ENCODE measurements around the gene PATJ.
A peak's percentile ranks its signal among the peaks of the same experiment; 100 is the strongest.
"Not testable (repeated sequence)": the region's sequence is repeated elsewhere in the genome, so short reads cannot be mapped to it uniquely, and the experiment has no call there.

Gene PATJ

DNA sequence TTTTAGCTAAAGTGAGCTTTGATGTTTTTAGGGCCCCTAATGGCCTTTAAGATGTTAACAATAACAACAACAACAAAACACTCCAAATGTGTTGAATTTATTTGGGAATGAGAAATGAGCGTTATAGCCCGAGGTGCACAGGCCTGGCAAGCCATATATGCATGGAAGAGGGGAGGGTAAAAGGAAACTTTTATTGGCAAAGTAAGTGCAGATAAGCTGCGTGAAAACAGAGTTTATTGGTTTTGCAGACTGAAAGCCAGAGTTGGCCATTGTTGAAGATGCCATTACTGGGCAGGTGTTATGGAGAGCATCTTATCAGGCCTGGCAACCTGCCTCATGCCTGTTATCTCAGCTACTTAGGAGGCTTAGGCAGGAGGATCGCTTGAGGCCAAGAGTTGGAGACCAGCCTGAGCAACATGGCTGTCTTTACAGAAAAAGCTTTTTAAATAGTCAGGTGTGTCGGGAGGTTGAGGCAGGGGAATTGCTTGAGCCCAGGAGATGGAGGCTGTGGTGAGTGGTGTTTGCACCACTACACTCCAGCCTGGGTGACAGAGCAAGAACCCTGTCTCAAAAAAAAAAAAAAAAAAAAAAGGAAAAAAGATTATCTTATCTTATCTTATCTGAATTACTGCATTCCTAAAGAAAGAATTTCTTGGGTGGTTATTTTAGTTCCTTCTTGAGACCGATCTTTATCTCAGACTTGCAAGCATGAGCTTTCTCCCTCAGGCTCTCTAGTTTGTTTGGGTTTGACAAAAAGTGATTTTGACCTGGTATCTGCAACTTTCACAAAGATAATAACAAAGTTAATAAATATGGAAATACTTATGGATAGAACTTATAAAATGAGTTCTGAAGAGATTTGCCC, 1.7 kb downstream of the PATJ start:
- no peak for DNase-seq (ENCODE audit: low read depth in 3 of 3)

DNA sequence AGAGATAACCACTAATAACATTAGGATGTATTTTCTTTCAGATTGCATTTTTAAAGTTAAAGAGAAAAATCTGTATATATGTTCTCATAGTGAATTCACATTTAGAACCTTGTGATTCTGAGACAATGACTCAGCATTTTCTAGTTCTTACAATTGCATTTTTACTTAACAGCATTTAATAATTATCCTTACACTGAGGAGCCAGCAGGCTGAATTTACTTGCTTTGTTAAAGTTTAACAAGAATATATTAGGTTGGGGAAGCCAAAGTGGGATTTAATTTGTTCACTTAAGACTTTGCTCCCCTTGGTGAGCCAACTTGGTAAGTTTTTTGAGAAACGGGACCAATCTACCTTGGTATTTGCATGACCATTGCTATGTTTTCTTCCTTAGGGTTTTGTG, 4.5 kb downstream of the PATJ start:
- DNase-seq (ENCODE audit: low read depth in 3 of 3) = no peak

DNA sequence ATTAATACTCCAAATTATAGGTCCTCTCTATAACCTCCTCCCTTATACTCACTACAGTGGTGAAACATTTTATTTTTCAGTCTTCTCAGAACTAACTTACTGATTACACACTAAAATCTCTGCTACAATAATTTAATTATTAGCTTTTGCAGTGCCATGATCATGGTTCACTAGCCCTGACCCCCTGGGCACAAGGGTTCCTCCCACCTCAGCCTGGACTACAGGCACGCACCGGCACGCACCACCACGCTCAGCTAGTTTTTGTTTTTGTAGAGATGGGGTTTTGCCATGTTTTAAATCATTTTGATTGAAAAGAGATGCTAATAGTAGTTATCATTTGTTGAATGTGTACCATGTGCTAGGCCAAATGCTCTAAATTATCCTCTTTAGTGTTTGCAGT, 6.3 kb downstream of the PATJ start:
- no peak for DNase-seq (ENCODE audit: low read depth in 3 of 3)

DNA sequence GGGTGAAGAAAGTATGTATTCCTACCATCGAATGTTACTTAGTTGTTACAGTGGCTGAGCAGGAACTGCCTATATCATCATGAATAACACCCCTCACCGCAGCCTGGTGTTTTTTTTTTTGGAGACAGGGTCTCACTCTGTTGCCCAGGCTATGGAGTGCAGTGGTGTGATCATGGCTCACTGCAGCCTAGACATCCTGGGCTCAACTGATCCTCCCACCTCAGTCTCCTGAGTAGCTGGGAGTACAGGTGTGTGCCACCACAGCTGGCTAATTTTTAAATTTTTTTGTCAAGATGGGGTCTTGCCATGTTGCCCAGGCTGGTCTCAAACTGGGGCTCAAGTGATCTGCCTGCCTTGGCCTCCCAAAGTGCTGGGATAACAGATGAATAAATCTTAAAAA, 7.3 kb downstream of the PATJ start:
- no peak for DNase-seq (ENCODE audit: low read depth in 3 of 3)

GRCh38 chr1:61752921-61753389, 10.7 kb downstream of the PATJ start:
- DNase-seq (ENCODE audit: low read depth in 3 of 3) = no peak

DNA sequence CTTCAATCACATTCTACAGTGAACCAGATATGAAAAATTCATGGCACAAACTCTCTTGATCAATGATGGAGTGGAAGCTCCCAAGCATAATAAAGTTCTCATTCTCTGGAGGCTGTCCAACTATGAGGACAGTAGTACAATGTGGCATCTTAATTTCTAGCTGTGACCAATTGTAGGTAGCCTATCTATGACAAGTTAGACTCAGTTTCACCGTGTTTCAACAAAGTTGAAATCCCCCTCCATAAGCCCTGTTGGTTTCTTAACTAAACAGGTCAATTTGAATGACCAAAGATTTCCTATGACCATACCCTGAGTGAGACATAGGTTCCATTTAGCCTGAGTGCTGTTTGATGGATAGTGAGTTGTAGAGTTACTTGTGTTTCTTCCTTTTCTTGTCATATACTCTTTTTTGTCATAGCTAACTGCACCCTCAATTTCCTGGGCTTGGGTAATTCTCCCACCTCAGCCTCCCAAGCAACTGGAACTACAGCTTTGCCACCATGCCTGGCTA, 11.8 kb downstream of the PATJ start:
- no peak for DNase-seq (ENCODE audit: low read depth in 3 of 3)

GRCh38 chr1:61754545-61754944, 12.3 kb downstream of the PATJ start:
- DNase-seq (ENCODE audit: low read depth in 3 of 3) = no peak

- DNase-seq (ENCODE audit: low read depth in 3 of 3) = no peak
Observed at GRCh38 chr1:61756773-61757172, 14.5 kb downstream of the PATJ start.

DNA sequence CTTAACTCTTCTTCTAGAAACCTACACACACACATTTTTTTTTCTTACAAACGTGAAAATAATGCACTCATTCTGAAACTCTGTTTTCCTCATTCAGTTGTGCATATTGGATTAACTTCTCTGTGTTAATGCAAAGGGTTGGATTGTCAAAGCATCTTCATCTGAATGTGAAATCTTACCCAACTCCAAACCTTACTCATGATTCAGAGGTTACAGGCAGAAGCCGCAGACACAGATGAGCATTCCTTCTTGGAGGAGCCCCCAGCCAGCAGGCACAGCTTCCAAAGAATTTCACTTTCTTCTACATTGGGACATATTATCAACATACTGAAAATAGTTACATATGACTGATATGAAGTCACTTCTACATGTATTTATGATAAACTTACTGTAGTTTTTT, 15.7 kb downstream of the PATJ start:
- DNase-seq (ENCODE audit: low read depth in 3 of 3) = no peak

- no peak for DNase-seq (ENCODE audit: low read depth in 3 of 3)
Observed at GRCh38 chr1:61770131-61770530, 27.9 kb downstream of the PATJ start.

DNA sequence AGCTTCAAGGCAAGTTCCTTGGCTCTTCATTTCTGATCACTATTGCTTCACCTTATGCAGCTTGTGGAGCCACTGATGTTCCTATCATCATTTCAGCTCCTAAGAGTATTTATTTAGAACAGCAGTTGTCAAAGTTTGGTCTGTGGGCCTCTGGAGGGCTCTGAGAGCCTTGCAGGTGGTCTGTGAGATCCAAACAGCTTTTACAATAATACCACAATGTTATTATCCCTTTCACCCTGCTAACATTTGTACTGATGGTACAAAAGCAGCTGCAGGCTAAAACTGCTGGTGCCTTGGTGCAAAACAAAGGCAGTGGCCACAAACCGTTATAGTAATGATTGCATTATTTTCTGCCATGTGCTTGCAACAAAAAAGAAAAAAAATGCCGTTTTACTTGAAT, 33.8 kb downstream of the PATJ start:
- DNase-seq (ENCODE audit: low read depth in 3 of 3) = no peak

DNA sequence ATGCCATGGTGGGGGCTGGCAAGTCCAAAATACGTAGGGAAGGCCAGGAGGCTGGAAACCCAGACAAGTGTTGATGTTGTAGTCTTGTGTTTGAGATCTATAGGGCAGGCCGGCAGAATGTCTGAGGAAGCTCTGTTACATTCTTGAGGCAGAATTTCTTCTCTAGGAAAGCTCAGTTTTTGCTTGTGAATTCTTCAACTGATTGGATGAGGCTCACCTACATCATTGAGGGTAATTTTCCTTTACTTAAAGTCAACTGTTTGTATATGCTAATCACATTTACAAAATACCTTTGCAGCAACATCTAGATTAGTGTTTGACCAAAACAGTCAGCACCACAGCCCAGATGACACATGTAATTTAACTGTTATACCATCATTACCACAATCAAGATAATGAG, 37.0 kb downstream of the PATJ start:
- no peak for DNase-seq (ENCODE audit: low read depth in 3 of 3)

DNA sequence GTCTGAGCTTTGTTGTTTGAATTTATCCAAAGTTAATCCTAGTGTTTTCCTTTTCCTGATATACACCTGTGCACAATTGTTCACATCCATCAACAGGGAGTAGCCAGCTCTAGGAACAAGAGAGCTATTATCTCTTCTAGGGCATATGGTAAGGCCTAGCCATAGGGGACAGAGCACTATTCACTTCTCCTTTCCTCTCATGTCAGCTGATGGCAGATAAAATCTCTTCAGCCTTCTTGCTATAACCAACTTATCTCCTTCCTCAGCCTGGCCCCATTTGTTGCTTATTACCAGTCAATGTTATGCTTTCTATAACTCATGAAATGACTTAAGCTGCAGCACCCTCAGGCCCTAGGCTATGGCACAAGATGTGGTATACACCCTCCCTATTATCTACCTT, 38.9 kb downstream of the PATJ start:
- no peak for DNase-seq (ENCODE audit: low read depth in 3 of 3)

- DNase-seq (ENCODE audit: low read depth in 3 of 3) = peak in 2 of 3 experiments; percentile 14 to 20
Observed at GRCh38 chr1:61782771-61783170, 40.5 kb downstream of the PATJ start.

GRCh38 chr1:61784726-61785125, 42.4 kb downstream of the PATJ start:
- no peak for DNase-seq (ENCODE audit: low read depth in 3 of 3)

- no peak for DNase-seq (ENCODE audit: low read depth in 3 of 3)
Observed at GRCh38 chr1:61790837-61791236, 48.6 kb downstream of the PATJ start.

GRCh38 chr1:61797045-61797755, 54.9 kb downstream of the PATJ start:
- no peak for DNase-seq (ENCODE audit: low read depth in 3 of 3)

GRCh38 chr1:61801047-61801446, 58.8 kb downstream of the PATJ start:
- DNase-seq (ENCODE audit: low read depth in 3 of 3) = not testable (repeated sequence)

DNA sequence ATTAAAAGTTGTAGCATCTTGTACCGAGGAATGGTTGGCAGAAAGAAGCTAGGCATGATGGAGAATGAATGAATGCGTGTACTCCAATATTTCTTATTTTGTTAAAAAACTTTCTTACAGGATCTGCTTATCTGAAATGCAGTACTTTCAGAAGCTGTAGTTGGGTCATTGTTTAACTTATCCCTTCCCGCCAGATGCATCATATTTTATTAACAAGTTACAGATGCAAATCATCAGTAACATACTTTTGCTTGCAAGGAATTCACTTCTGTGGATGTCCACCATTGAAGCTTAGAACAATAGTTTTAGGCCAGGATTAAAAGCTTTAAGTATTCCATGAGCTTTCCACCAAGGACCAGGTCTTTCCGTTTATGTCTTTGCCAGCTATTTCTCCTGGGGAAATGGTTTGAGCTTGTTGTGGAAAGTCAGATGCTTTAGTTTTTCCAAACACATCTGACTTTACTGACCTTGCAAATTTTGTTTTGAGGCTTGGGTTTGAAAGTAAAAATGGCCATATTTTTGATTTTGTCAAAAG, 65.4 kb downstream of the PATJ start:
- no peak for DNase-seq (ENCODE audit: low read depth in 3 of 3)

GRCh38 chr1:61808321-61808720, 66.0 kb downstream of the PATJ start:
- DNase-seq (ENCODE audit: low read depth in 3 of 3) = no peak

- no peak for DNase-seq (ENCODE audit: low read depth in 3 of 3)
Observed at GRCh38 chr1:61808968-61809367, 66.7 kb downstream of the PATJ start.

GRCh38 chr1:61812916-61813315, 70.6 kb downstream of the PATJ start:
- DNase-seq (ENCODE audit: low read depth in 3 of 3) = no peak

DNA sequence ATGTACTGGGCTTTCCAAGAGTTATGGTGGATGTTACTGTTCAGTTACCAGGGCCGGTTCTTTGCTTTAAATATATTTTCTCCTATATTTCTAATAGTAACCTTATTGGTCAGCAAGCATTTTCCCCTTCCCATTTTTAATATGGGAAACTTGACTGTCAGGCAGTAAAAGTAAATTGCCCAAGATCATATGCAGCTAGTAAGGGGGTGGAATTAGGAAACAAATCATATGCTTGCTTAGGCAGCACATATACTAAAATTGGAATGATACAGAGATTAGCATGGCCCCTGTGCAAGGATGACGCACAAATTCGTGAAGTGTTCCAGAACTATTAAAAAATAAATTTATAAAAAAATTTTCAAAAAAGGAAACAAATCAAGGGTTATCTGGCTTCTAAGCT, 73.9 kb downstream of the PATJ start:
- DNase-seq (ENCODE audit: low read depth in 3 of 3) = no peak

Data from stimulated activated CD4-positive, alpha-beta T cell treated with anti-CD3 and anti-CD28 coated beads, TNF-alpha, amount 100 ng/mL, for 4 hours (primary cell).